SK-N-MC (cell line): Measurements from ENCODE around the gene POLRMT.

Experiments
- DNase-seq: peaks from one replicate; pipeline ENCODE4 v3.0.0-alpha.2; 2011; ENCODE audit warnings: low read depth, low spot score
- H3K27ac ChIP-seq: fragments of 200-600 bp; sonication (generic); 2 replicates; pipeline ENCODE4 v1.5.1; 2016; ENCODE audit warnings: mixed run types
- H3K36me3 ChIP-seq: fragments of 200-600 bp; sonication (generic); 2 replicates; pipeline ENCODE4 v1.6.1; 2017; ENCODE audit warnings: antibody characterized with exemption, low read length, mixed read lengths; ENCODE audit not compliant: insufficient read depth
- H3K4me3 ChIP-seq: fragments of 200-600 bp; sonication (generic); 2 replicates; pipeline ENCODE4 v1.5.1; 2016
- H3K9ac ChIP-seq: fragments of 200-600 bp; sonication (generic); 2 replicates; pipeline ENCODE4 v1.8.0; 2017; ENCODE audit warnings: mixed run types, mixed read lengths; ENCODE audit not compliant: insufficient read length
- H3K9me3 ChIP-seq: fragments of 200-600 bp; sonication (generic); 2 replicates; pipeline ENCODE4 v1.6.1; 2017; ENCODE audit warnings: low read depth, mild to moderate bottlenecking, antibody characterized with exemption, low read length, moderate library complexity, mixed read lengths
- EZH2 ChIP-seq: fragments of 200-600 bp; sonication (generic); IDR thresholded peaks from one replicate; pipeline ENCODE4 v1.6.1; 2017; ENCODE audit warnings: antibody characterized with exemption
- FOXP2 ChIP-seq: optimal IDR thresholded peaks from 2 replicates; pipeline ENCODE3; 2011; ENCODE audit warnings: mild to moderate bottlenecking, moderate library complexity; ENCODE audit not compliant: insufficient read depth; ENCODE audit errors: extremely low read length, control extremely low read depth
- POLR2AphosphoS5 ChIP-seq: IDR thresholded peaks from 2 replicates; pipeline ENCODE4 v1.6.1; 2012; ENCODE audit warnings: mild to moderate bottlenecking, low read depth, low read length, borderline replicate concordance

POLRMT gene

GRCh38 chr19:579111-579841, 54.1 kb downstream of the POLRMT start:
- DNase-seq = no peak
- H3K27ac ChIP-seq = no peak overlapping the region
- H3K9me3 ChIP-seq = no peaks in the 10 kb centered on the region
- H3K36me3 ChIP-seq = peaks cover 28% of the 10 kb centered on the region; the same call in 1 of the 2 replicates
- H3K9ac ChIP-seq = no peak overlapping the region
- no peak overlapping the region for H3K4me3 ChIP-seq
- TF ChIP-seq POLR2AphosphoS5 = no peak
- TF ChIP-seq FOXP2 = no peak

- no peak for DNase-seq
- Histone ChIP-seq H3K27ac (no peak overlapping the region), H3K9ac (no peak overlapping the region), H3K36me3 (peaks cover 28% of the 10 kb centered on the region; the same call in 1 of the 2 replicates), H3K9me3 (no peaks in the 10 kb centered on the region), H3K4me3 (no peak overlapping the region)
- TF ChIP-seq EZH2 (no peak), POLR2AphosphoS5 (no peak; the same call in 1 of the 2 replicates), FOXP2 (no peak)
Measured at GRCh38 chr19:577439-578392, 55.6 kb downstream of the POLRMT start.

- Histone ChIP-seq H3K9ac (no peak overlapping the region), H3K27ac (no peak overlapping the region), H3K9me3 (no peaks in the 10 kb centered on the region), H3K36me3 (peaks cover 26% of the 10 kb centered on the region; the same call in 1 of the 2 replicates), H3K4me3 (no peak overlapping the region)
- DNase-seq = no peak
- no peak for TF ChIP-seq FOXP2
- TF ChIP-seq POLR2AphosphoS5 = no peak
- no peak for TF ChIP-seq EZH2
Measured at GRCh38 chr19:576768-577438, 56.4 kb downstream of the POLRMT start.

DNA sequence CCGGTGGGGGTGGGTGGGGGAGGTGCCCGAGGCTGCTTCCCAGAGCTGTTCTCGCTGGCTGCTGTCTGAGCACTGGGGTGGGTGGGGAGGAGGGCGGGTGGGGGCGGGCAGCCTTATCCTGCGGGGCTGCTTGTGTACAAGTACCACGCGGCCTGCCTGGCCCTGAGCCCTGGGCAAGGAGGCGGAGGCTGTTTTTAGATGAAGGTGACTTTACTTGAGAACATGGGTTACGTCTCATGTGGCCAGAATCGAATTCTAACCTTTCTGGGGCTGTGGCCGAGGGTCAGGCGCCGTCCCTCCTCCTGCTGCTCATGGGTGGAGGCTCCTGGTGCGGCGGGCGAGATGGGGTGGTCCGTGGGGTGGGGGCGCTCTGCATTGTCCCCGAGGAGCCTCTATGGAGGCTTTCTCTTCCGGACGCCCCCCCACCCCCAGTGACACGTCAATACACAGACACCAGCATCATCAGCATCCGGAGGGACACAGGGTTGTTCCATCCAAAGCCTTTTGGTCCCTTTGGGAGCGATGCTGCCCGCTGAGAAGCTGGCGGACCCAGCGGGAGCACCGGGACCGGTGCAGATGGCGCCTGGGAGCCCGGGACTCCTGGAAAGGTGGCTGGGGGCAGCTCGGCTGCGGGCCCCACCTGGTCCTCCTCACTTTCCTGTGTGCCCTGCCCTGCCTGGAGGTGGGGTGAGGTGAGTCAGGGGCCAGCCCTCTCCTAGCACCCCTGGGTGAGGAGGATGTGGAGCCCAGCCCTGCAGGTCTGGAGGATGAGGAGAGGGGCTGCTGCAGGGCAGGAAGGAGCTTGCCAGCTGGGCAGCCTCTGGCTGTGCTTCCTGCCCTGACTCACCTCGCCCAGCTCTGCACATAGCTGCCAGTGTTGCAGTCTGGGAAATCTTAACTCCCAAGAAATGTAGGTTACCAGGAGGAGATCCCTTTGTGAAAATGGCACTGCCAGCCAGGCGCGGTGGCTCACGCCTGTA, 57.5 kb downstream of the POLRMT start:
- TF ChIP-seq POLR2AphosphoS5 (no peak), FOXP2 (no peak), EZH2 (no peak)
- DNase-seq = no peak
- peak overlapping the region; percentile 75 for H3K4me3 ChIP-seq
- no peaks in the 10 kb centered on the region for H3K9me3 ChIP-seq
- no peak overlapping the region for H3K27ac ChIP-seq
- no peak overlapping the region for H3K9ac ChIP-seq
- peaks cover 17% of the 10 kb centered on the region; the same call in 1 of the 2 replicates for H3K36me3 ChIP-seq

DNA sequence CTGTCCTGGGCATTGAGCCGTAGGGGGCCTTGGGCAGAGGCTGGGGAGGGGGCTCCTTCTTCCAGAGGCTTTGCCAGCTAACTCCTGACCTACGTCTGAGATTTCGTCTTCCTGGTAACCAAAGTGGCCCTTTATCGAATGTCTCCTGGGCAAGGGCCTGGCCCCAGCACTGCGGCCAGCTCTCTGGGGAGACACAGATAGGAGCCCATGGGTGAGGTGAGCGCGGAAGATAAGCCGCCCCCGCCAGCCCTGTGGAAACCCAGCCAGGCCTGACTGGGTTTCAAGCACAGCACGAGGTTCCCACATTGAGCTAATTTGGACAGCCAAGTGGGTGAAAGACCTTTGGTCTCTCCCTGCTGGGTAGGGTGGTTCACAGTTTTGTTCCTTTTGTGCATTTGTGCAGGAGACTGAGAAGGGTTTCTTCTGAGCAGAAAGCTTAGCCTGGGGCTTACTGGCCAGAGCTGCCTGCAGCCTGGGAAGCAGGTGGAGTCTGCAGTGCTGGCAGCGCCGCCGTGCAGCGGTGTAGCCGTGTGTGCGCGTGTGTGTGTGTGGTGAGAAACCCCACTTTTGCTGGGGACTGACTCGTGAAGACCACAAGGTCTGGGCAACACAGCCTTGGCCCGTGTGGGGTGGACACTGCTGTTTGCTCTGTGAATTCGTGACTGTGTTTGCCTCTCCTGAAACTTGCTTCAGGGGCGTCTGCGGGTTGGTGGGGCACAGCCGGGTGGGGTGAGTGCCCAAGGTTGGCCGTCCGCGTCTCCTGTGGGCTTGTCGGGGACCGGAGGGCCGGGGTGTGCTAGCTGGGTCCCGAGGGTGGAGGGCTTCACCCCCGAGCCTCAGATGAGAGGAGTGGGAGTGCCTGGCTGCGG, 58.4 kb downstream of the POLRMT start:
- H3K9ac ChIP-seq = peak overlapping the region; percentile 61
- peak overlapping the region; percentile 75 for H3K4me3 ChIP-seq
- DNase-seq = no peak
- H3K9me3 ChIP-seq = no peaks in the 10 kb centered on the region
- no peak for TF ChIP-seq EZH2
- peaks cover 10% of the 10 kb centered on the region; the same call in 1 of the 2 replicates for H3K36me3 ChIP-seq
- peak overlapping the region; percentile 45; the same call in 1 of the 2 replicates for H3K27ac ChIP-seq

DNA sequence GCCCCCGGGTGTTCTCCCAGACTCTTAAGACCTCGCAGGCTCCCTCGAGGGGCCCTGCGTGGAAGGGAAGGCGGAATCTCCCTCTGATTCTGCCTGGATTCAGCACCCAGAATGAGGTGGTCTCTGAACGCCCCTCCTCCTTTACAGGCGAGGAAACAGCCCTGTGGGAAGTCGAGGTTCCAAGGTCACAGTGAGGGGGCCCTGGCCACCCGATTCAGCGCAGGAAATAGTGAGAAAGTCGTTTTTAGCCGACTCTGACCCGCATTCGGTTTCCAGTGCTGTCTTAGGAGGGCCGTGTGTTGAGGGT, 59.9 kb downstream of the POLRMT start:
- no peak for DNase-seq
- Histone ChIP-seq H3K36me3 (peaks cover 5% of the 10 kb centered on the region; the same call in 1 of the 2 replicates), H3K9ac (peak overlapping the region; percentile 94), H3K9me3 (no peaks in the 10 kb centered on the region), H3K27ac (peak overlapping the region; percentile 72), H3K4me3 (peak overlapping the region; percentile 97)
- TF ChIP-seq POLR2AphosphoS5 (peak; percentile 20; the same call in 1 of the 2 replicates), FOXP2 (no peak), EZH2 (no peak)
